GM21526 (cell line): ENCODE measurements around the gene MYO7B.

Experiments used
- ATAC-seq: cut with Tn5 transposase; IDR thresholded peaks from one replicate; pipeline ENCODE4 v1.9.1; 2021; ENCODE audit warnings: moderate library complexity; ENCODE audit not compliant: unreplicated experiment, low FRiP score

MYO7B gene

GRCh38 chr2:127671557-127672302, 136.2 kb downstream of the MYO7B start:
- ATAC-seq, result no peak

DNA sequence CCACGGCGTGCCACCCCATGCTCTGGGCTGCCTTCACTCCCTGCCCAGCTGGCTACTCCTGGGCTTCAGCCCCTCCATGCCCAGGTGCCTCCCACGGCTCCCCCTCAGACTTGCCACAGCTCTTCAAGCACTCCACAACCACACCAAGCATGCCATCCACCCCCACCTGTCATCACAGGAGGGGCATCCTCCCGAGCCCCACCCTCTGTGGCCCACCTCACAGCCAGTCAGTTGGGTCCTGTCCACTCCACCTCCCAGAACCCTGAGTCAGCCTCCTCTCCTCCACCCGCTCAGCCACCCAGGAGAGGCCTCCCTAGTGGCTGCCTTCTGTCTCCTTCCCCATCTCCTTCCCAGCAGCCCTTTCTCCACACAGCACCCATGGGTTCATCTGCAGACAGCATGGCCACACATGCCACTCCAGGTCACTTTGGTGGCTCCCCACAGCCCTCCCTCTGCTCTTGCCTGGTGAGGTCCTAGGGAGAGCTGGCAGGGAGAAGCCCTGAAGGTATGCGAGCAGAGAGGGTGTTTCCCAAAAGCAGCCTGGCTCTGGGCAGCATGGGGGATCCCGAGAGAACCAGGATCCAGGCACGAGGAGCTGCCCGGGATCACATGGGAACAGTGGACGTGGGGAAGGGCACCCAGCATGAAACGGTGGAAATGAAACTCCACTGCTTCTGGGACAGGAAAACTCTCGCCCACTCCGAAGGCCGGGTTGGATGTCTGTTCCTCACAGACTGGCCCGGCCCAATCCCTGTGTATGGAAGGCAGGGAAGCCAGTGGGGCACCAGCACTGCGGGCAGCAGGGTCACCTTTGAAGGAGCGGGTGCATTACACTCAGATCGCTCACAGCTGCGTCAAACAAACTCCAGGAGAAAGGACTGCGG, 137.1 kb downstream of the MYO7B start:
- no peak for ATAC-seq

DNA sequence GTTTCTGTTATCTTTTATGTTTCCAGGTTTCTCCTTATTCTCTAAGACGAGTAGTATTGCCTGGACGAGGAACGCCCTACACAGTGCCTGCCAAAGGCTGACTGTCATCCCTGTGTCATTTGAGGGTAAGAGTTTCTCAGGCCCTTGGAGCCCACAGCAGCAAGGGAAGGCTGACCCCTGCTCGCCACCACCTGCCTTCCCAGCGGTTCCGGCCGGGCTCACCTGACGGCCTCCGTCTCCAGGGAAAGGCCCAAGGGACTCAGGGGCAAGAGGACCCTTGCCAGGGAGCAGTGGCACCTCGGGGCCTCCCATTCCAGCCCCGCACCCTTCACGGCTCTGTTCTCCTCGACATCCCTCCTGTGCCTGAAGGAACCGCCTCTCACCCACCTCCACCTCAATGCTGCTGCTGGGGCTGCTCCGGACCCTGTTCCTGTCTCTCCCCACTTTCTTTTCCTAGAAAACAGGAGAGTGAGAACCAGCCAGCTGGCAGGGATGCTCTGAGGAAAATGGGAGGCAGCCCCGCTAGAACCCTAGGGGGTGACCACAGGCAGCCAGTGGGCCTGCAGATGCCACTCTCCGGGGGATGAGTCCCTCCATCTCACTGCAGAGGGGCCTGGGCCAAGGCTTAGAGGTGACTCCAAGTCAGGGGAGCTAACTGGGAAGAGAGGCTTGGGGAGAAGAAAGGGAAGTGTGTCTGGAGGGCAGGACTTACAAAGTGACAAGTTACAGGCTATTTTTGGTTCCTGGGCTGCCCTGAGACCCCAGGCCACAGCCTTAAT, 138.0 kb downstream of the MYO7B start:
- no peak for ATAC-seq

DNA sequence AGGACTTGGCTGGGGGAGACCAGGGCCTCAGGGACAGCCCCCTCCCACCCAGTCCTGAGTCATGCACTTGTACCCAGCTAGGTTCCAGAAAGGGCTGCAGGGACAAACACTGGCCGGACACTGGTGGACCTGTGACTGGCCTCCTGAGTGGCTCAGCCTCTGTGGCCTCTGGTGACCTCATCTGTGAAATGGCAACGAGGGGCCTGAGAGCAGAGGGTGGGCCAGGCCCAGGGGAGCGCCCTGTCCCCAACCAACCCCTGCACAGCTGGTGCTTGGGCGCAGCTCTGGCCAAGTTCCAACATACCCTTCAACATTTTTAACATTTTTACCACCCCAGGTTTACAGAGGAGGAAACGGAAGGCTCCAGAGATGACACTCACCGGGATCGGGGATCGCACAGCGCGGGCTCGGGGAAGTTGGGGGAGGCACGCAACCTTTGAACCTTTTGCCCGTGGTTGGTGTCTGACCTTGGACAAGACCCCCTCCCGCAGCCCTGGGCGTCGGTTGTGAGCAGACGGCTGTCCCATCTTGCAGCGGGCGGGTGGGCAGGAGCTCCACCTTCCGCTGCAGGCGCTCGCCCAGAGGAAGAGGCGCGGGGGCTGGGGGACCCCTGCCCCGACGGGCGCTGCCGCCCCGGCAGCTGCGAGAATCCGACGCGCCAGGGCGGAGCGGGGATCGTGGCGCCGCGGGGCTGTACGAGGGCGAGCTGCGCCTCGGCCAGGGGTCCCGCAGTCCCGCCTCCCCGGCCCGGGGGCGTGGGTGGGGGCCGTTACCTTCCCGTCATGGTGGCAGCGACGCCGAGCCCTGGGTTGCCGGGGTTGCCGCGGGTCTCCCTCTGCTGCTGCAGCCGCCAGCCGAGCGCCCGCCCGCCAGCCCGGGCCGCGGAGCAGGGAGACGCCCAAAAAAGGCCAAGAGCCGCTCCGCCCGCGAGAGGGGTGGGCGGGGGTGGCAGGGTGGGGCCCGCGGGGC, 139.0 kb downstream of the MYO7B start:
- no peak for ATAC-seq

DNA sequence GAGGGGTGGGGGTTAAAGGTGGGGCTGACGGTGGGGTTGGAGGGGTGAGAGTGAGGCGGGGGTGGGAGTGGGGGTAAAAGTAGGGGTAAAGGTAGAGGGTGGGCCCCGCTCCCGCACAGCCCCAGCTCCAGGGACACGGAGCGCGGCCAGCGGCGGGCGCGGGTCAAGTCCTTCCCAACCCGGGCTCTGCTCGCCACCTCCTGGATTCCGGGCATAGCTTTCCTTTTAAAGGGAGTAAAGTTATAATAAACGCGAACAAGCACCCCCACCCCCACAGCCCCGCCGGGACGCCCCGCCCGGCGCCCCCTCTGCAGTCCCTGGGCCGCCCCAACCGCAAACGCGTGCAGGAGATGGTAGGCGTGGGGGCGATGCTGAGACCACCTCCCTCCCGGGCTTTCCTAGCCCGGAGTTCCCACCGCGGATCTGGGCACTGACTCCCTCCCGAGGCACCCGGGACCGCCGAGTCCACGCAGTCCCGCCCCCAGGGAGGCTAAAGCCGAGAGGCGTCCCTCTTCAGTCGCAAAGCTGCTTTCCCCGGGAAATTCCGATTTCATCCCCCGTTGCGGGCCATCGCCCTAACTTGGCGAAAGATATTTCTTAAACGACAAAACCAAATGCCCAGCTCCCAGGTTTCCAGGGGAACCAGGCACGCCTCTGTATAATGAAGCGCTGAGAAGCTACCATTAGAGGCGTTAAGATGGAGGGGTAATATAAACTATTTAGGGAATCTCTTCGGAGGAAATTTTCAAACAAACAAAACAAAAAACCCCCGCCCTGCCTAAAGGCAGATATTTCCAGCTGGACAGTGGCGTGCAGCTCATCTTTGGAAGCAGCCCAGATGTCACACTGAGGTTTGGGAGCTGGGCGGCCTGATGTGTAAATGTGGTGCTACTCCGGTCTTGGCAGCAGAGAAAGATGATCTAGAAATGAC, 140.1 kb downstream of the MYO7B start, which contains the start of gene LIMS2:
Gene LIMS2, minus strand, starts transcription at position 200 of the 931 bp plus-strand sequence. CDS start 506 bp downstream, outside the sequence.
- ATAC-seq, result no peak

- ATAC-seq, result no peak
These were observed 141.4 kb downstream of the MYO7B start for GRCh38 chr2:127676906-127677305.

DNA sequence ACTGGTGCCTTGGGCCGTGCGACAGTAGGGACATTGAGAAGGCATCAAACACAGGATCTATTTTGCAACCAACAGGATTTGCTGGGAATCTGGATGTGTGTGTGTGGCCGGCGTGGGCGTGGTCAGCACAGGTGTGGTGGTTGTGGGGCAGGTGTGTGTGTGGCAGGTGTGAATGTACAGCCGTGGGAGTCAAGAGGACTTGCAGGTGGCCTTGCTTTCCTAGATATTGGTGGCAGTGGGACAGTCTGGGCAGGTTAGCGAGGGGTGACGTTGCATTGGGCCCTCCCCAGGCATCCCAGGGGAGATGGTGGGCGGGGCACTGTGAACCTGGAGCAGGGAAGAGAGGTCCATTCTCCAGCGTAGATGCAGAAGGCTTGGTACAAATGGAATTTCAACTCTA, 143.0 kb downstream of the MYO7B start:
- ATAC-seq, result no peak

- no peak for ATAC-seq
These were observed 143.5 kb downstream of the MYO7B start for GRCh38 chr2:127678991-127679390.

- no peak for ATAC-seq
These were observed 144.3 kb downstream of the MYO7B start for GRCh38 chr2:127679680-127680361.

- ATAC-seq, result no peak
These were observed 145.3 kb downstream of the MYO7B start for GRCh38 chr2:127680706-127681287.

DNA sequence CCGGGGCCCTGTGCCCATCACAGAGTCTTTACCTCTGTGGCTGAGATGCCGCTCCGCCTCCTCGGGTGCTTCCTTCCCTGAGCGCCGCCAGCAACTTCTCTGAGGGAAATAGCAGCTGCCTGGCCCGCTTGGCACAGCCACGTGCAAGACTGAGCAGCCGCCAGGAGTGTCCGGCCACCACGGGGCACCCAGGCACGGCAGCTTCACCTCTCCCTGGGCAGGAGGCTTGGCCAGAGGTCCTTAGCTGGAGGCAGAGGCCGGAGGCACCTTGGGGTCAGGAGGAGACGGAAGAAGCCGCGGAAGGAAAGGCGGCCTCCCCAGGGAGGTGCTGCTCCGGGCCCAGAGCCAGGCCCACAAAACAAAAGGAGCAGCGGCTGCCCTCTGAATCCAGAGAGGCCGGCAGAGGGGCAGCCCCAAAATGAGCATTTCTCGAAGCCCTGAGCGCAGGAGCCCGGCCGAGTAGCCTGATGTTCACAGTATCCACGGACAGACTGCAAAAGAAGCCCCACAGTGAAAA, 145.9 kb downstream of the MYO7B start:
- no peak for ATAC-seq

GRCh38 chr2:127681976-127682857, 146.7 kb downstream of the MYO7B start:
- ATAC-seq, result no peak

DNA sequence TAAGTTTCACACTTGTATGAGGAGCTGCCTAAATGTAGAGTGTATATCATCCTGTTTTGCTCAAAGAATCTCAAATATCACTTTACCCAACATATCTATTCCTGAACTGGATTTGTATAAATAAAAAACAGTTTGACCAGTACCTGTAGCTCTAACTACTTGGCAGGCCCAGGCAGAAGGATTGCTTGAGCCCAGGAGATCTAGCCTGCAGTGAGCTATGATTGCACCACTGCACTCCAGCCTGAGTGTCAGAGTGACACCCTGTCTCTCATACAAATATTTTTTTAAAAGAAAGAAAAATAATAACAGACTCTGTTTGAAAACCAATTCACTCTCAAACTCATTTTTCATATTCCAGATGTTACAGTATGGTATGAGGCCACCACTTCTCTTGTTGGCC, 147.6 kb downstream of the MYO7B start:
- no peak for ATAC-seq

- ATAC-seq, result no peak
These were observed 148.3 kb downstream of the MYO7B start for GRCh38 chr2:127683757-127684156.

DNA sequence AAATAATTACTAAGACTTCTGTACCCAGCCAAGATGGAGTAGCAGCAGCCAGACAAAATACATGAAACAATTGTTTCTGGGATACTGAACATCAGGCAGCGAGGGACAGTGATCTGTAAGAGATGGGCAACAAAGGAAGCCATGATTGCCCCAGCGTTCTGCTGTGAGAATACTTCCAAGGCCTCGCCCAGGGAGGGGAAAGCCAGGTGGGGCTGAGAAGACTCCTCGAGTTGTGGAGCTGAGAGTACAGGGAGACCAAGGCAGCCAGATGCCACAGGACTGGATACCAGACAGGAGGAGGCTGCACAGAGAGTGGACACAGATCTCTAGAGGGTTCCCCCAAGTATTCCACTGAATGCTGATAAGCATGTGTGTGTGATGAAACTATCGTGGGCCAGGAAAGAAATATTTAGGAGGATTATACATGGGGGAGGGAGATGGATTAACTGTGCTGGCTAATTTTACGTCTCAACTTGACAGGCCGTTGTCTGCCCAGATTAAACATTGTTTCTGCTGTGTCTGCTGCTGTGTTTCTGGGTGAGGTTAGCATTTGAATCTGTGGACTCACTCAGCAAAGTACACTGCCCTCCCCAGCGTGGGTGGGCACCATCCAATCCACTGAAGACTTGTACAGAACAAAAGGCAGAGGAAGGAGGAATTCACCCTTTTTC, 150.1 kb downstream of the MYO7B start:
- no peak for ATAC-seq
